Ishikawa (cell line): ENCODE measurements around the gene TRAF7.

ENCODE experiments used
- CEBPB ChIP-seq: IDR thresholded peaks from 2 replicates; pipeline ENCODE4 v1.6.1; 2012
- CREB1 ChIP-seq: IDR thresholded peaks from 2 replicates; pipeline ENCODE4 v1.6.1; 2012; ENCODE audit warnings: low read depth
- EGR1 ChIP-seq: IDR thresholded peaks from 2 replicates; pipeline ENCODE4 v1.6.1; 2012
- EP300 ChIP-seq: IDR thresholded peaks from 2 replicates; pipeline ENCODE4 v1.6.1; 2012; ENCODE audit warnings: borderline replicate concordance
- FOXM1 ChIP-seq: IDR thresholded peaks from 2 replicates; pipeline ENCODE4 v1.6.1; 2012; ENCODE audit warnings: low read depth, borderline replicate concordance
- MAX ChIP-seq: IDR thresholded peaks from 2 replicates; pipeline ENCODE4 v1.6.1; 2012
- NFIC ChIP-seq: IDR thresholded peaks from 2 replicates; pipeline ENCODE4 v1.6.1; 2012
- RAD21 ChIP-seq: IDR thresholded peaks from 2 replicates; pipeline ENCODE4 v1.6.1; 2012; ENCODE audit warnings: low read depth
- REST ChIP-seq: IDR thresholded peaks from 2 replicates; pipeline ENCODE4 v1.6.1; 2012; ENCODE audit warnings: low read depth, mild to moderate bottlenecking
- TAF1 ChIP-seq: IDR thresholded peaks from 2 replicates; pipeline ENCODE4 v1.6.1; 2012; ENCODE audit warnings: low read depth, mild to moderate bottlenecking
- TCF12 ChIP-seq: IDR thresholded peaks from 2 replicates; pipeline ENCODE4 v1.6.1; 2012; ENCODE audit warnings: low read depth
- TEAD4 ChIP-seq: IDR thresholded peaks from 2 replicates; pipeline ENCODE4 v1.6.1; 2012
- USF1 ChIP-seq: IDR thresholded peaks from 2 replicates; pipeline ENCODE4 v1.6.1; 2012
- YY1 ChIP-seq: IDR thresholded peaks from 2 replicates; pipeline ENCODE4 v1.6.1; 2012; ENCODE audit warnings: low read depth
- ZBTB7A ChIP-seq: IDR thresholded peaks from 2 replicates; pipeline ENCODE4 v1.6.1; 2012; ENCODE audit warnings: low read depth

The TRAF7 gene

GRCh38 chr16:2155091-2155950 lies at the start of gene TRAF7:
TSS of gene TRAF7 (plus strand) at chr16:2155782. CDS start at chr16:2163921, 8,139 bp downstream.
- TF ChIP-seq TCF12: no peak
- TF ChIP-seq EGR1: no peak
- TF ChIP-seq TEAD4: peak; percentile 18; the same call in 1 of the 2 replicates
- TF ChIP-seq RAD21: no peak
- TF ChIP-seq YY1: peak; percentile 55
- TF ChIP-seq NFIC: peak; percentile 23; the same call in 1 of the 2 replicates
- no peak for TF ChIP-seq ZBTB7A
- TF ChIP-seq EP300: no peak
- no peak; the same call in 1 of the 2 replicates for TF ChIP-seq FOXM1
- TF ChIP-seq REST: no peak; the same call in 1 of the 2 replicates
- peak; percentile 98 for TF ChIP-seq TAF1
- TF ChIP-seq USF1: peak; percentile 39; the same call in 1 of the 2 replicates
- TF ChIP-seq CREB1: peak; percentile 72
- no peak for TF ChIP-seq CEBPB
- peak; percentile 93 for TF ChIP-seq MAX

GRCh38 chr16:2115591-2115973 lies 40.0 kb upstream of the TRAF7 start:
- TF ChIP-seq REST (no peak), NFIC (no peak), USF1 (no peak), TEAD4 (no peak), TCF12 (no peak), CREB1 (no peak), TAF1 (no peak), FOXM1 (no peak), EP300 (no peak), EGR1 (no peak), RAD21 (no peak), MAX (no peak), YY1 (no peak), ZBTB7A (no peak), CEBPB (no peak)

GRCh38 chr16:2117960-2118722 lies 37.4 kb upstream of the TRAF7 start:
- 0 out of 2 replicates have a peak, but pooled peaks have one; percentile 11 for TF ChIP-seq NFIC

- TF ChIP-seq FOXM1 (no peak), USF1 (no peak), TEAD4 (no peak), RAD21 (no peak)
Measured at GRCh38 chr16:2121853-2122252, 33.7 kb upstream of the TRAF7 start.

- no peak for TF ChIP-seq MAX
- no peak for TF ChIP-seq YY1
- no peak for TF ChIP-seq TEAD4
- no peak for TF ChIP-seq CREB1
- TF ChIP-seq FOXM1: no peak
- TF ChIP-seq RAD21: no peak
- no peak for TF ChIP-seq CEBPB
- no peak for TF ChIP-seq ZBTB7A
Measured at GRCh38 chr16:2122429-2122828, 33.2 kb upstream of the TRAF7 start.
